Adrenal gland (tissue), 12 donors: ENCODE results near the gene CNTNAP2. TPM values are rescaled to one million over a fixed set of nuclear protein-coding genes. Genes with fewer than 3 reads are reported as not detected.

Experiments
- DNase-seq, 7 donors: peaks; one replicate each; pipeline ENCODE4 v3.0.0-alpha.2; 2019 to 2020
- H3K27ac ChIP-seq, 5 donors: fragments of 200-600 bp; sonication (generic) in 4 of 5; 1 replicate in 3 of 5; 2 replicates in 2 of 5; pipeline versions ENCODE4 v1.5.1 to v1.8.0; 2016 to 2020; ENCODE audit warnings: mild to moderate bottlenecking in 1 of 5
- H3K27me3 ChIP-seq: fragments of 200-600 bp; 2 replicates; pipeline ENCODE4 v1.8.0; 2021
- H3K36me3 ChIP-seq, 2 donors: fragments of 200-600 bp; replicated peaks in 1 of 2; 1 replicate in 1 of 2; 2 replicates in 1 of 2; pipeline versions ENCODE4 v1.5.1 to v1.8.0; 2018 to 2022
- H3K4me1 ChIP-seq, 2 donors: fragments of 200-600 bp; replicated peaks in 1 of 2; 1 replicate in 1 of 2; 2 replicates in 1 of 2; pipeline versions ENCODE4 v1.5.1 to v1.8.0; 2018 to 2021
- H3K4me3 ChIP-seq, 4 donors: fragments of 200-600 bp; sonication (generic) in 3 of 4; one replicate each; pipeline ENCODE4 v1.5.1; 2016 to 2018
- H3K9me3 ChIP-seq, 3 donors: fragments of 200-600 bp; sonication (generic) in 1 of 3; replicated peaks in 1 of 3; 1 replicate in 2 of 3; 2 replicates in 1 of 3; pipeline versions ENCODE4 v1.5.1 to v1.8.0; 2016 to 2021
- POLR2A ChIP-seq, 2 donors: fragments of 450-650 bp; IDR thresholded peaks; one replicate each; pipeline ENCODE4 v1.6.1; 2017; ENCODE audit warnings: antibody characterized with exemption in 2 of 2, mild to moderate bottlenecking in 2 of 2, moderate library complexity in 1 of 2
- WGBS, 4 donors: extraction: QIAGEN DNeasy Blood & Tissue Kit in 2 of 4; methylation state at CpG; one replicate each; pipeline versions ENCODE4 v1.1.5 to v1.1.7; 2013 to 2017; 5-methylcytosine and 5-hydroxymethylcytosine counted together
- intact Hi-C, 2 donors: fragments of 100-400 bp; cut with DNase I; formaldehyde crosslinking; loops; one replicate each; pipeline versions ENCODE4 v1.14.1 to v1.15.0; 2022 to 2023
- polyA plus RNA-seq, 3 donors: library from polyadenylated mRNA; stranded (reverse); fragments of 200-250 nt in 2 of 3; fragments of 350-450 nt in 1 of 3; fragmentation: Illumina TruSeq in 1 of 3; extraction: RNeasy Lipid Tissue Mini Kit (QIAGEN cat#74804) in 1 of 3; gene quantifications; one replicate each; pipeline ENCODE4 v1.2.3, GENCODE V29; 2013 to 2014
- total RNA-seq, 9 donors: library from RNA; depleted of rRNA in 4 of 9; stranded (reverse); fragments of >200 nt in 4 of 9; fragments of 120-200 nt in 1 of 9; fragmentation: NEBNext Ultra II Directional in 1 of 9; extraction: Animal tissue kit (Norgen Biotek cat#: 25700) in 1 of 9; gene quantifications; one replicate each; pipeline versions ENCODE4 v1.1.0 to v1.2.4, GENCODE V29; 2013 to 2023
- TF ChIP-seq, protein P1 (sequence below), 6 experiments: fragments of 450-650 bp in 4 of 6; fragments of 200-600 bp in 2 of 6; sonication (generic) in 1 of 6; IDR thresholded peaks; 1 replicate in 5 of 6; 2 replicates in 1 of 6; pipeline versions ENCODE4 v1.5.1 to v1.8.0; 2016 to 2021; ENCODE audit warnings: antibody characterized with exemption in 6 of 6, mild to moderate bottlenecking in 2 of 6, moderate library complexity in 1 of 6
- donor health status: healthy with polysubstance abuse.
- donor health status: Bipolar disorder and iron deficiency.
- donor health status: DM: yes; HTN: yes; CAD: no.
- donor health status: DM: no; HTN: no; CAD: no.
- donor health status: DM: no; HTN: no; CAD: no.
- donor health status: DM: yes; HTN: yes; CAD: no.

CNTNAP2 gene
- total and polyA plus RNA-seq, 12 donors, result 0.14 to 6.3 (median 1.8) TPM; not detected in 2

DNA sequence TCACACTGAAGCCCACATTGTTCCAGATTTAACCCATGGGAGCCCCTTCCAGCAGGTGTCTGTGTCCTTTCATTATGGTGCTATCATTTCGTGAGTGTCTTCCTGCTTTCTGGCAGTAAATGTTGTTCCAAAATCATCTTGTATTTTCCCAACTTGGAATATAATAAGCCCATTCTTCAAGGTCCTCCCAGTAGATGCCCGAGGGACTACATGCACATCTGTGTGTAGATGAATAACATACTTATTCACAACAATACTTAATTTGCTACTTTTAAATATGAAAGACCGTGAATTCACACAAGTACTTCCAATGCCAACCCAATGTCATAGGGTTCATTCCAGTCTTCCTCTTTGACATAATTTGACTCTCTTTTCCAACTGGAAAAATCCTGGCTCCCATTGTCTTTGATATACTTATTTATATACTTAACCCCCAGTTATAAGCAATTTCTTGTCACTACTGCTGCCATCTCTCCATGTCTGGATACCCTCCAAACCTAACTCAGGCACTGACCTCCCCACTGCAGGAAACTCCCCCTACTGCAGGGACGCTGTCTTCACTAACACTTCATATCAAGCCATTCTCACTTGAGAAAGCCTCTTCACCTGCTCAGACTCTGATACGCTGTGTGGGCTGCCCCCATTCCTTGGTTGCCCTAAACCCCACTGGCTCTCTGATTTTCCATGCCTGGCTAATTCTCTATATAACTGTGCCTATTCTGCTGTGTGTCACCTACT, 1119.2 kb downstream of the CNTNAP2 start:
- H3K36me3 ChIP-seq, result no peaks in the 10 kb centered on the region
- no peaks in the 10 kb centered on the region for H3K27me3 ChIP-seq
- no peak for TF ChIP-seq POLR2A (IDR thresholded peaks at IDR 0.05)
- TF ChIP-seq, protein P1, sequence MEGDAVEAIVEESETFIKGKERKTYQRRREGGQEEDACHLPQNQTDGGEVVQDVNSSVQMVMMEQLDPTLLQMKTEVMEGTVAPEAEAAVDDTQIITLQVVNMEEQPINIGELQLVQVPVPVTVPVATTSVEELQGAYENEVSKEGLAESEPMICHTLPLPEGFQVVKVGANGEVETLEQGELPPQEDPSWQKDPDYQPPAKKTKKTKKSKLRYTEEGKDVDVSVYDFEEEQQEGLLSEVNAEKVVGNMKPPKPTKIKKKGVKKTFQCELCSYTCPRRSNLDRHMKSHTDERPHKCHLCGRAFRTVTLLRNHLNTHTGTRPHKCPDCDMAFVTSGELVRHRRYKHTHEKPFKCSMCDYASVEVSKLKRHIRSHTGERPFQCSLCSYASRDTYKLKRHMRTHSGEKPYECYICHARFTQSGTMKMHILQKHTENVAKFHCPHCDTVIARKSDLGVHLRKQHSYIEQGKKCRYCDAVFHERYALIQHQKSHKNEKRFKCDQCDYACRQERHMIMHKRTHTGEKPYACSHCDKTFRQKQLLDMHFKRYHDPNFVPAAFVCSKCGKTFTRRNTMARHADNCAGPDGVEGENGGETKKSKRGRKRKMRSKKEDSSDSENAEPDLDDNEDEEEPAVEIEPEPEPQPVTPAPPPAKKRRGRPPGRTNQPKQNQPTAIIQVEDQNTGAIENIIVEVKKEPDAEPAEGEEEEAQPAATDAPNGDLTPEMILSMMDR (IDR thresholded peaks at IDR 0.05), result no peak
- intact Hi-C loops, result no loop called here
- no peak overlapping the region for H3K4me3 ChIP-seq
- H3K4me1 ChIP-seq, result no peaks in the 10 kb centered on the region
- WGBS, 4 donors, result 78 to 87% (median 83%) methylated on average over 5 of the region's 5 CpGs
- DNase-seq, result no peak
- no peaks in the 10 kb centered on the region for H3K9me3 ChIP-seq
- no peak overlapping the region for H3K27ac ChIP-seq

DNA sequence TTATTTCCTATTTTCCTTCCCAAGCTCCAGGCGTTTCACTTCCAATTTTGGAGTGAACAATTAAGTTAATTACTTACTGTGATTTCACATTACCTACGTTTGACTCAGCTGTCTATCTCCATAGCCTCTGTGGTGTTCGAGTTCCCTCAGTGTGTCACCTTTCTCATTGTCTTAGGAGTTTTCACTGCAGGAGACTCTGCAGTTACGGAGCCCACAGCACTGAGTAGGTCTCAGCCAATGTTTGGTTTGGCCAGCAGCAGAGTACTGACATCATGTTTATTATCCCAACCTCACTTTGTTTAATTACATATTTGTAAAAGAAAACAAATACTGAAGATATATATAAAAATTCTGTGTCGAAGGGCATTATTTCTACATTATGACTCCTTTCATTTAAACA, 1123.9 kb downstream of the CNTNAP2 start:
- Histone ChIP-seq H3K4me1 (no peaks in the 10 kb centered on the region), H3K27me3 (no peaks in the 10 kb centered on the region), H3K9me3 (no peaks in the 10 kb centered on the region), H3K36me3 (no peaks in the 10 kb centered on the region), H3K27ac (no peak overlapping the region), H3K4me3 (no peak overlapping the region)
- no peak for DNase-seq
- intact Hi-C loops, result loop anchor here in 1 of 2 donors (10.0 kb wide), 1 partner anchor 844 kb away; no protein-coding TSS in a partner anchor
- 55 to 69% (median 66%) methylated on average over 5 of the region's 5 CpGs for WGBS, 4 donors
- TF ChIP-seq, protein P1 (IDR thresholded peaks at IDR 0.05), result no peak

DNA sequence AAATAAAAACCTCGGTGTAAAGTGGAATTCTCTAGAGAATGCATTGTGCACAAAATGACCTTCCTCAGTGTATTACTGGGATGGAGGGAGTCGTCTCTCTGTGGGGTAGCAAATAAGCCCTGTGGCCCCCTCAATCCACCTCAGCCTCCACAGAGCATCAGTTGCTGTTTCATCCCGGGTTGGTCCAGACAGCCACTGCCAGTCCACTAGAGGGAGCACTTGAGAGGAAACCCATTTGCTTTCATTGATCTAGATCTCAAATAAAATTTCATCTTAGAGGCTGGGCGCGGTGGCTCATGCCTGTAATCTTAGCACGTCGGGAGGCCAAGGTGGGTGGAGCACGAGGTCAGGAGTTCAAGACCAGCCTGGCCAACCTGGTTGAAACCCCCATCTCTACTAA, 1128.7 kb downstream of the CNTNAP2 start:
- TF ChIP-seq POLR2A (IDR thresholded peaks at IDR 0.05), result no peak
- TF ChIP-seq, protein P1 (IDR thresholded peaks at IDR 0.05), result peak; percentile 28 to 58 (median 46)
- no peaks in the 10 kb centered on the region for H3K9me3 ChIP-seq
- H3K4me1 ChIP-seq, result no peaks in the 10 kb centered on the region
- H3K27me3 ChIP-seq, result no peaks in the 10 kb centered on the region
- intact Hi-C loops, result loop anchor here in 1 of 2 donors (10.0 kb wide), 1 partner anchor 840 kb away; no protein-coding TSS in a partner anchor
- H3K4me3 ChIP-seq, result no peak overlapping the region
- no peak overlapping the region for H3K27ac ChIP-seq
- no peaks in the 10 kb centered on the region for H3K36me3 ChIP-seq
- 26 to 38% (median 34%) methylated on average over 6 to 8 of the region's 8 CpGs for WGBS, 4 donors
- peak; percentile 18 to 61 (median 33) for DNase-seq

DNA sequence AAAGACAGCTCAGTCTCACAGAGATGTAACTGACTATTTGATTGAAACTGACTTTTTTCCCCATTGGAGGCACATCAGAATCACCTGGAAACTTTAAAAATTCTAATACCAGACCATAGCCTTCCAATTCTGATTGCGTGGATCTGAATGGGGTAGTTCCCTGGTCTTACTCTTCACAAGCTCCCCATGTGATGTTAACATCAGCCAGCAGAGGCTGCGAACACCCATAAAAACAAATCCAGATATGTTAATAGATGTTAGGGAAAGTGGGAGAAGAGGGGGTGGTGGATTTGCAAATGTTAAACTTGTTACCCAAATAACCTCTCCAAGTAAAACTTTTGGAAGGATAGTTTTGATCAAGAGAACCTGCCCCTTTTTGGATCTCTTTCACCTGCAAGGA, 1133.4 kb downstream of the CNTNAP2 start:
- Histone ChIP-seq H3K4me1 (no peaks in the 10 kb centered on the region), H3K4me3 (no peak overlapping the region), H3K27ac (no peak overlapping the region), H3K27me3 (no peaks in the 10 kb centered on the region), H3K9me3 (no peaks in the 10 kb centered on the region), H3K36me3 (no peaks in the 10 kb centered on the region)
- WGBS, 4 donors, result 74 to 82% (median 78%) methylated on average over 2 of the region's 2 CpGs
- intact Hi-C loops, result loop anchor here in 1 of 2 donors (10.0 kb wide), 1 partner anchor 835 kb away; no protein-coding TSS in a partner anchor
- DNase-seq, result no peak
- TF ChIP-seq, protein P1 (IDR thresholded peaks at IDR 0.05), result no peak
- TF ChIP-seq POLR2A (IDR thresholded peaks at IDR 0.05), result no peak
